GM19043 (cell line): ENCODE measurements around the gene ACTN4.

Source experiments
- ATAC-seq: cut with Tn5 transposase; IDR thresholded peaks from one replicate; pipeline ENCODE4 v1.9.1; 2021; ENCODE audit warnings: low read depth; ENCODE audit not compliant: unreplicated experiment

Gene ACTN4

GRCh38 chr19:38692458-38693379, 45.3 kb downstream of the ACTN4 start:
- no peak for ATAC-seq

- no peak for ATAC-seq
Observed at GRCh38 chr19:38693380-38694223, 46.2 kb downstream of the ACTN4 start.

- no peak for ATAC-seq
Observed at GRCh38 chr19:38695317-38695683, 47.9 kb downstream of the ACTN4 start.

GRCh38 chr19:38695832-38696728, 48.6 kb downstream of the ACTN4 start:
- no peak for ATAC-seq

GRCh38 chr19:38696729-38697055, 49.2 kb downstream of the ACTN4 start:
- ATAC-seq, result no peak

GRCh38 chr19:38697197-38697596, 49.7 kb downstream of the ACTN4 start:
- ATAC-seq, result no peak

GRCh38 chr19:38697641-38698071, 50.2 kb downstream of the ACTN4 start:
- ATAC-seq, result no peak

GRCh38 chr19:38698225-38699026, 51.0 kb downstream of the ACTN4 start:
- no peak for ATAC-seq

GRCh38 chr19:38699027-38699346, 51.5 kb downstream of the ACTN4 start:
- ATAC-seq, result no peak

GRCh38 chr19:38699647-38700349, 52.3 kb downstream of the ACTN4 start:
- ATAC-seq, result no peak

GRCh38 chr19:38700350-38700901, 53.0 kb downstream of the ACTN4 start:
- ATAC-seq, result no peak

GRCh38 chr19:38700902-38701454, 53.5 kb downstream of the ACTN4 start:
- ATAC-seq, result no peak

GRCh38 chr19:38701455-38702063, 54.1 kb downstream of the ACTN4 start:
- ATAC-seq, result no peak

- ATAC-seq, result no peak
Observed at GRCh38 chr19:38702278-38702677, 54.8 kb downstream of the ACTN4 start.

- ATAC-seq, result no peak
Observed at GRCh38 chr19:38703509-38703908, 56.1 kb downstream of the ACTN4 start.

GRCh38 chr19:38704488-38705026, 57.1 kb downstream of the ACTN4 start:
- ATAC-seq, result no peak

GRCh38 chr19:38705197-38706019, 58.0 kb downstream of the ACTN4 start:
- ATAC-seq, result no peak
